ENCODE measurements around the gene CNGA2.

The CNGA2 gene

DNA sequence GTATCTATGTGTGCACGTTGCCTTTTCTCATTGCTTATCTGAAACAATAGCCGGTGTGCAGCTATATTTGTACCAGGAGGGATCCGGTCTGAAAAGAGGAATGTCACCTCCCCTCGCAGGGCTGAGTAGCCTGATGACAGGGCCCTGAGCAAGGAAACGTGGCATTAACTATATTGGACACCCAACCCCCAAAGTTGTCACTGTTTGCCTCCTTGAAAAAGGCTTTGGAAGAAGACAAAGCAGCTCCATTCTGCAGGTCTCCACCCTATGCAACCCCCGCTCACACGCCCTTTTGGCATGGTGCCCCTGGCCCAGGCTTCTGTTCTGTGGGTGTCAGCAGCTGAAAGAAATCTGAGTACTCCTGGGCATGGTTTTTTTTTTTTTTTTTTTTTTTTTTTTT lies 31.1 kb upstream of the CNGA2 start:
- Histone ChIP-seq H3K56ac (ENCODE audit: low read length) (no peak overlapping the region), H3K18ac (ENCODE audit: low read length) (no peak overlapping the region), H3K4me3 (ENCODE audit: low read length) (no peak overlapping the region), H3K36me3 (ENCODE audit: control insufficient read depth, insufficient read depth, low read length) (no peaks in the 10 kb centered on the region), H2BK5ac (ENCODE audit: low read length) (no peak overlapping the region), H3K27me3 (ENCODE audit: insufficient read depth, low read length, poor library complexity) (no peaks in the 10 kb centered on the region), H2BK120ac (ENCODE audit: low read depth, low read length) (no peak overlapping the region), H3K4ac (ENCODE audit: low read depth, low read length) (no peak overlapping the region), H3K4me2 (ENCODE audit: low read length) (no peak overlapping the region), H3K79me1 (ENCODE audit: low read length) (no peaks in the 10 kb centered on the region), H3K27ac (ENCODE audit: low read depth, low read length) (no peak overlapping the region), H3K4me1 (ENCODE audit: control insufficient read depth, low read depth, low read length) (no peaks in the 10 kb centered on the region), H3K23ac (ENCODE audit: low read length) (no peak overlapping the region), H4K8ac (ENCODE audit: low read depth, low read length) (no peak overlapping the region), H3K79me2 (ENCODE audit: control insufficient read depth, insufficient read depth, low read length) (no peaks in the 10 kb centered on the region), H2BK15ac (replicated peaks; ENCODE audit: low read depth) (no peak overlapping the region), H3K9ac (ENCODE audit: low read length) (no peak overlapping the region), H4K5ac (ENCODE audit: low read length) (no peak overlapping the region), H2AK5ac (ENCODE audit: low read length) (no peak overlapping the region)
- no peak for DNase-seq
- no CpG with 5 or more reads among the region's 7 CpGs for WGBS (ENCODE audit: extremely low coverage, insufficient coverage, low lambda C conversion rate)

DNA sequence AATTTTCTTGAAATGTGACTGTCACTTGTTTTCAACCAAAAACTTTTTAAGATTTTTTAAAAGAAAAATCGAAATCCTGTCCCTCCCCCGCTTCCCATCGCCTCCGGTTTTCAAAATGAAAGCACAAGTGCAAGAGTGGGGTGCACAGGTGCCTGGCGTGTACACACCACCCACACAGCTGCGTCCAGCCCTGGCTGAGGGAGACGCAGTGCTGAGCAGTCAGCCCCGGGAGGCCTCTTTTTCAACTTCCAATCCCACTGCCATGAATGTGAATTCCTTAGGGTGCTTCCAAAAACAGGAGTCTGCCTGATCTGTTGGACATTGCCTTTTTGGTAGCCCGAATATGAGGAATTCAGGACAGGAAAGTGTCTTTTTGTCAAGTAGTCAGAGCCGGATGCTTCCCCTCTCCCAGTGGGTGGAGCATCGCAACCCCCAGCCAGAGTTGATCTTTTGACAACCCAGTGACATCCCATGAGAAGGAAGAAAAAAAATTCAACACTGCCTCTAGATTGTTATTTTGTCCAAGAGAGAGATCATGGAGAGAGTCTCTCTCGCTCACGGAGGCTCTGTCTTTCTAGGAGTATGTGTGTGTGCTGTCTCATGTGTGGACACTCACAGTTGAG lies 30.4 kb upstream of the CNGA2 start:
- Histone ChIP-seq H3K27ac (ENCODE audit: low read depth, low read length) (no peak overlapping the region), H3K9ac (ENCODE audit: low read length) (no peak overlapping the region), H2BK120ac (ENCODE audit: low read depth, low read length) (no peak overlapping the region), H3K4me1 (ENCODE audit: control insufficient read depth, low read depth, low read length) (no peaks in the 10 kb centered on the region), H3K79me2 (ENCODE audit: control insufficient read depth, insufficient read depth, low read length) (no peaks in the 10 kb centered on the region), H3K23ac (ENCODE audit: low read length) (no peak overlapping the region), H3K18ac (ENCODE audit: low read length) (no peak overlapping the region), H3K79me1 (ENCODE audit: low read length) (no peaks in the 10 kb centered on the region), H3K4me2 (ENCODE audit: low read length) (no peak overlapping the region), H4K8ac (ENCODE audit: low read depth, low read length) (no peak overlapping the region), H2AK5ac (ENCODE audit: low read length) (no peak overlapping the region), H3K4ac (ENCODE audit: low read depth, low read length) (no peak overlapping the region), H3K56ac (ENCODE audit: low read length) (no peak overlapping the region), H2BK5ac (ENCODE audit: low read length) (no peak overlapping the region), H3K27me3 (ENCODE audit: insufficient read depth, low read length, poor library complexity) (no peaks in the 10 kb centered on the region), H3K4me3 (ENCODE audit: low read length) (no peak overlapping the region), H4K5ac (ENCODE audit: low read length) (no peak overlapping the region), H3K36me3 (ENCODE audit: control insufficient read depth, insufficient read depth, low read length) (no peaks in the 10 kb centered on the region), H2BK15ac (replicated peaks; ENCODE audit: low read depth) (no peak overlapping the region)
- DNase-seq = no peak
- WGBS (ENCODE audit: extremely low coverage, insufficient coverage, low lambda C conversion rate) = no CpG with 5 or more reads among the region's 13 CpGs

DNA sequence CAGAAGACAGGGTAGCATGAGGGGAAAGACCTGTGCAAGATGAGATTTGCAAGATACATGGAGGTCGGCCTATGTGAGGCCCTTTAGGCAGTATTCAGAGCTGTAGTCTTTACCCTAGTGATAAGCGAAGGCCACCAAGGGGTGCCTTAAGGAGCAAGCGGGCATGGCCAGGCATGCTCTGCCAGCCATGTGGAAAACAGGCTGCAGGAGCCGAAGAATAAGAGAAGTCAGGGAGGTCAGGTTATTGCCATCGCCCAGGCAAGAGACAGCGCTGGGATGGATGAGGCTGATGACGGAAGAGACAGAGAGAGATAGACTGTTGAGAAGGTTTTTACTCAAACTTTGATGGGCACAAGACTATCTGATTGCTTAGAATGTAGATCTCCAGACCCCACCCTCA lies 25.7 kb upstream of the CNGA2 start:
- Histone ChIP-seq H3K56ac (ENCODE audit: low read length) (no peak overlapping the region), H3K36me3 (ENCODE audit: control insufficient read depth, insufficient read depth, low read length) (no peaks in the 10 kb centered on the region), H3K27me3 (ENCODE audit: insufficient read depth, low read length, poor library complexity) (no peaks in the 10 kb centered on the region), H3K4me3 (ENCODE audit: low read length) (no peak overlapping the region), H2BK15ac (replicated peaks; ENCODE audit: low read depth) (no peak overlapping the region), H3K23ac (ENCODE audit: low read length) (no peak overlapping the region), H2AK5ac (ENCODE audit: low read length) (no peak overlapping the region), H4K5ac (ENCODE audit: low read length) (no peak overlapping the region), H3K79me2 (ENCODE audit: control insufficient read depth, insufficient read depth, low read length) (no peaks in the 10 kb centered on the region), H3K4ac (ENCODE audit: low read depth, low read length) (no peak overlapping the region), H4K8ac (ENCODE audit: low read depth, low read length) (no peak overlapping the region), H3K9ac (ENCODE audit: low read length) (no peak overlapping the region), H3K4me2 (ENCODE audit: low read length) (no peak overlapping the region), H2BK120ac (ENCODE audit: low read depth, low read length) (no peak overlapping the region), H3K27ac (ENCODE audit: low read depth, low read length) (no peak overlapping the region), H3K79me1 (ENCODE audit: low read length) (no peaks in the 10 kb centered on the region), H3K18ac (ENCODE audit: low read length) (no peak overlapping the region), H3K4me1 (ENCODE audit: control insufficient read depth, low read depth, low read length) (no peaks in the 10 kb centered on the region), H2BK5ac (ENCODE audit: low read length) (no peak overlapping the region)
- WGBS (ENCODE audit: extremely low coverage, insufficient coverage, low lambda C conversion rate) = no CpG with 5 or more reads among the region's 7 CpGs
- no peak for DNase-seq

DNA sequence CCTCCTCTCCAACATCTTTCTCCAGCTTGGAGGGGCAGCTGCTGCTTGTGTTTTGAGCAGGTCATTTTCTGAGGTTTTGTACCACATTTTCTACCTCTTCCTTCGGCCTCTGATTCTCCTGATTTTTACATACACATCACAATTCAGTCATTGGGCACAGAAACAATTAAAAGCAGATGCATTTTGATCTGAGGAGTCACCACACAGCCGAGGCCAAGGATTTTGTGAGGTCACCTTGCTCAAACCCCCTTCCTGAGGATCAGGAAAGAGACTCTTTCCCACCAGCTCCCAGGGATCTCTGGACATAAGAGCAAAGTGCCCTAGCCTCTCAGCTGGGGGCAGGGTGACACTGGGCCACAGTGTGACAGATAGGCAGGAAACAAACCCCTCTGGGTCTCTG lies 24.1 kb upstream of the CNGA2 start:
- Histone ChIP-seq H3K4me2 (ENCODE audit: low read length) (no peak overlapping the region), H3K9ac (ENCODE audit: low read length) (no peak overlapping the region), H3K23ac (ENCODE audit: low read length) (no peak overlapping the region), H4K5ac (ENCODE audit: low read length) (no peak overlapping the region), H3K18ac (ENCODE audit: low read length) (no peak overlapping the region), H4K8ac (ENCODE audit: low read depth, low read length) (no peak overlapping the region), H2BK15ac (replicated peaks; ENCODE audit: low read depth) (no peak overlapping the region), H3K27me3 (ENCODE audit: insufficient read depth, low read length, poor library complexity) (no peaks in the 10 kb centered on the region), H3K4ac (ENCODE audit: low read depth, low read length) (no peak overlapping the region), H3K79me2 (ENCODE audit: control insufficient read depth, insufficient read depth, low read length) (no peaks in the 10 kb centered on the region), H2AK5ac (ENCODE audit: low read length) (no peak overlapping the region), H3K36me3 (ENCODE audit: control insufficient read depth, insufficient read depth, low read length) (no peaks in the 10 kb centered on the region), H3K4me1 (ENCODE audit: control insufficient read depth, low read depth, low read length) (no peaks in the 10 kb centered on the region), H3K4me3 (ENCODE audit: low read length) (no peak overlapping the region), H3K56ac (ENCODE audit: low read length) (no peak overlapping the region), H3K27ac (ENCODE audit: low read depth, low read length) (no peak overlapping the region), H3K79me1 (ENCODE audit: low read length) (no peaks in the 10 kb centered on the region), H2BK120ac (ENCODE audit: low read depth, low read length) (no peak overlapping the region), H2BK5ac (ENCODE audit: low read length) (no peak overlapping the region)
- DNase-seq = no peak
- no CpG with 5 or more reads among the region's 2 CpGs for WGBS (ENCODE audit: extremely low coverage, insufficient coverage, low lambda C conversion rate)

DNA sequence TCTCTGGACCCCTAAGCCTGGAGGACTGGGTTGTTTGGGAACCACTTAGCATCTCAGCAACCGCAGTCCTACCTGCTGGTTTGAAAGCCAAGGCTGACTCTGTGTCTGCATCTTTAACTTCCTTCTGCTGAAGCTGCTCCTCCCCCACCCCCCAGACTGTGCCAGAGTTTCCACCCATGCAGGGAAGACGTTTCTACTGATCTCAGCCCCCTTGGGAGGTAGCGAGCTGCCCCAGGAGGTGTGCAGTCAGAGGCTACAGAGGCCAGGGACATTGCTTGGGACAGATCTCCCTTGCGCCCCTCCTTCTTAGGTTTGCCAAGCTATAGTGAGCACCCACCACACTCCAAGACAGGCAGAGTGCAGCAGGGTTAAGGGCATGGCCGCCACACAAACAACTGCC lies 23.4 kb upstream of the CNGA2 start:
- WGBS (ENCODE audit: extremely low coverage, insufficient coverage, low lambda C conversion rate) = no CpG with 5 or more reads among the region's 5 CpGs
- no peak overlapping the region for H2AK5ac ChIP-seq (ENCODE audit: low read length)
- no peaks in the 10 kb centered on the region for H3K79me1 ChIP-seq (ENCODE audit: low read length)
- H3K23ac ChIP-seq (ENCODE audit: low read length) = no peak overlapping the region
- no peaks in the 10 kb centered on the region for H3K79me2 ChIP-seq (ENCODE audit: control insufficient read depth, insufficient read depth, low read length)
- no peak for DNase-seq
- no peak overlapping the region for H2BK5ac ChIP-seq (ENCODE audit: low read length)
- H2BK120ac ChIP-seq (ENCODE audit: low read depth, low read length) = no peak overlapping the region
- no peaks in the 10 kb centered on the region for H3K27me3 ChIP-seq (ENCODE audit: insufficient read depth, low read length, poor library complexity)
- no peak overlapping the region for H4K8ac ChIP-seq (ENCODE audit: low read depth, low read length)
- no peak overlapping the region for H3K9ac ChIP-seq (ENCODE audit: low read length)
- no peaks in the 10 kb centered on the region for H3K4me1 ChIP-seq (ENCODE audit: control insufficient read depth, low read depth, low read length)
- H3K36me3 ChIP-seq (ENCODE audit: control insufficient read depth, insufficient read depth, low read length) = no peaks in the 10 kb centered on the region
- no peak overlapping the region for H3K18ac ChIP-seq (ENCODE audit: low read length)
- no peak overlapping the region for H3K56ac ChIP-seq (ENCODE audit: low read length)
- no peak overlapping the region for H4K5ac ChIP-seq (ENCODE audit: low read length)
- no peak overlapping the region for H3K4me3 ChIP-seq (ENCODE audit: low read length)
- no peak overlapping the region for H2BK15ac ChIP-seq (replicated peaks; ENCODE audit: low read depth)
- H3K4ac ChIP-seq (ENCODE audit: low read depth, low read length) = no peak overlapping the region
- no peak overlapping the region for H3K27ac ChIP-seq (ENCODE audit: low read depth, low read length)
- H3K4me2 ChIP-seq (ENCODE audit: low read length) = no peak overlapping the region

DNA sequence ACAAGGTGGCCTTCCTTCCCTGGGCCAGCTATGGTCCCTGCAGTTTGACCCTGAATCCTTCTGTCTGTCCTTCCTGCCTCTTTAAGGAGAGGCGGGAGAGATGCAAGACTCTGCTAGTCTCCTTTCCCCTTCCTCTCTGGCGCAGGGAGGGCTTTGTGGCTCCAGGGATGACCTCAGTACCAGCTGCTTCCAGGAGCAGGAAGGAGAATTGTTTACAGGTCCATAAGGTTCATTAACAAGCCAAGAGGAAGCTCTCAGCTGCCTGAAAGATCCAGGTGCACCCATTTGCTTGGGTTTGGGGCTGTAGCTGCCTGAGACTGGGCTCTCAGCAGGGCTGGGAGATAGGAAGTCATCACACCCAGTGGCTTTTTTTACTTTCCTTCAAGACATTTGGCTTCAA lies 22.8 kb upstream of the CNGA2 start:
- no peaks in the 10 kb centered on the region for H3K79me2 ChIP-seq (ENCODE audit: control insufficient read depth, insufficient read depth, low read length)
- no peak overlapping the region for H3K9ac ChIP-seq (ENCODE audit: low read length)
- H4K8ac ChIP-seq (ENCODE audit: low read depth, low read length) = no peak overlapping the region
- WGBS (ENCODE audit: extremely low coverage, insufficient coverage, low lambda C conversion rate) = no CpG with 5 or more reads among the region's 2 CpGs
- no peak overlapping the region for H3K27ac ChIP-seq (ENCODE audit: low read depth, low read length)
- no peak overlapping the region for H3K4me2 ChIP-seq (ENCODE audit: low read length)
- no peak overlapping the region for H3K23ac ChIP-seq (ENCODE audit: low read length)
- no peak overlapping the region for H3K18ac ChIP-seq (ENCODE audit: low read length)
- no peak overlapping the region for H3K4me3 ChIP-seq (ENCODE audit: low read length)
- H3K4ac ChIP-seq (ENCODE audit: low read depth, low read length) = no peak overlapping the region
- no peak overlapping the region for H4K5ac ChIP-seq (ENCODE audit: low read length)
- no peak overlapping the region for H2BK15ac ChIP-seq (replicated peaks; ENCODE audit: low read depth)
- no peak overlapping the region for H2BK120ac ChIP-seq (ENCODE audit: low read depth, low read length)
- no peak overlapping the region for H2BK5ac ChIP-seq (ENCODE audit: low read length)
- no peaks in the 10 kb centered on the region for H3K27me3 ChIP-seq (ENCODE audit: insufficient read depth, low read length, poor library complexity)
- no peaks in the 10 kb centered on the region for H3K79me1 ChIP-seq (ENCODE audit: low read length)
- H3K36me3 ChIP-seq (ENCODE audit: control insufficient read depth, insufficient read depth, low read length) = no peaks in the 10 kb centered on the region
- H3K56ac ChIP-seq (ENCODE audit: low read length) = no peak overlapping the region
- no peaks in the 10 kb centered on the region for H3K4me1 ChIP-seq (ENCODE audit: control insufficient read depth, low read depth, low read length)
- H2AK5ac ChIP-seq (ENCODE audit: low read length) = no peak overlapping the region
- peak; percentile 17 for DNase-seq
